Gastroesophageal sphincter (tissue), 4 donors: ENCODE measurements around the gene USP6. TPM values are rescaled to one million over a fixed set of nuclear protein-coding genes. Genes with fewer than 3 reads are reported as not detected.
"Not testable (repeated sequence)": the region's sequence is repeated elsewhere in the genome, so short reads cannot be mapped to it uniquely, and the experiment has no call there.

Source experiments
- ATAC-seq: fragments of 150-250 bp; one replicate; pipeline ENCODE4 v1.9.1; 2016; ENCODE audit warnings: mild to moderate bottlenecking, moderate library complexity
- H3K27ac ChIP-seq, 4 donors: fragments of 200-600 bp; sonication (generic) in 3 of 4; 1 replicate in 3 of 4; 2 replicates in 1 of 4; pipeline ENCODE4 v1.5.1; 2016 to 2019
- H3K27me3 ChIP-seq: fragments of 200-600 bp; sonication (generic); one replicate; pipeline ENCODE4 v1.5.1; 2019
- H3K36me3 ChIP-seq, 2 donors: fragments of 200-600 bp; sonication (generic); one replicate each; pipeline ENCODE4 v1.5.1; 2019; ENCODE audit warnings: control low read depth in 1 of 2
- H3K4me1 ChIP-seq, 3 donors: fragments of 200-600 bp; sonication (generic); 1 replicate in 2 of 3; 2 replicates in 1 of 3; pipeline ENCODE4 v1.5.1; 2016 to 2019; ENCODE audit warnings: control low read depth in 2 of 3
- H3K4me3 ChIP-seq, 2 donors: fragments of 200-600 bp; sonication (generic); one replicate each; pipeline ENCODE4 v1.5.1; 2019; ENCODE audit warnings: mild to moderate bottlenecking in 1 of 2, moderate library complexity in 1 of 2
- H3K9me3 ChIP-seq, 3 donors: fragments of 200-600 bp; sonication (generic); one replicate each; pipeline ENCODE4 v1.5.1; 2017 to 2019; ENCODE audit warnings: control low read depth in 2 of 3
- EP300 ChIP-seq: sonication (generic); formaldehyde crosslinking; IDR thresholded peaks from one replicate; pipeline ENCODE4 v1.6.1; 2017; ENCODE audit warnings: antibody characterized with exemption, mild to moderate bottlenecking
- POLR2A ChIP-seq, 2 donors: fragments of 450-650 bp; IDR thresholded peaks; one replicate each; pipeline ENCODE4 v1.6.1; 2017; ENCODE audit warnings: antibody characterized with exemption in 2 of 2, mild to moderate bottlenecking in 2 of 2, moderate library complexity in 1 of 2
- POLR2AphosphoS5 ChIP-seq: sonication (generic); formaldehyde crosslinking; IDR thresholded peaks from one replicate; pipeline ENCODE4 v1.6.1; 2017; ENCODE audit warnings: antibody characterized with exemption
- WGBS, 2 donors: methylation state at CpG; one replicate each; pipeline ENCODE4 v1.1.5; 2018; ENCODE audit warnings: low coverage in 1 of 2; 5-methylcytosine and 5-hydroxymethylcytosine counted together
- total RNA-seq, 4 donors: library from RNA; depleted of rRNA; stranded (reverse); fragments of >200 nt; gene quantifications; one replicate each; pipeline ENCODE4 v1.1.0, GENCODE V29; 2016
- TF ChIP-seq, protein P1 (sequence below), 4 experiments: fragments of 200-600 bp in 2 of 4; fragments of 450-650 bp in 2 of 4; sonication (generic) in 1 of 4; IDR thresholded peaks; one replicate each; pipeline ENCODE4 v1.5.1; 2017 to 2019; ENCODE audit warnings: antibody characterized with exemption in 4 of 4, mild to moderate bottlenecking in 2 of 4, moderate library complexity in 2 of 4

Gene USP6
- total RNA-seq, 4 donors from 2014 or later, result 0.07 to 6.1 (median 0.20) TPM

DNA sequence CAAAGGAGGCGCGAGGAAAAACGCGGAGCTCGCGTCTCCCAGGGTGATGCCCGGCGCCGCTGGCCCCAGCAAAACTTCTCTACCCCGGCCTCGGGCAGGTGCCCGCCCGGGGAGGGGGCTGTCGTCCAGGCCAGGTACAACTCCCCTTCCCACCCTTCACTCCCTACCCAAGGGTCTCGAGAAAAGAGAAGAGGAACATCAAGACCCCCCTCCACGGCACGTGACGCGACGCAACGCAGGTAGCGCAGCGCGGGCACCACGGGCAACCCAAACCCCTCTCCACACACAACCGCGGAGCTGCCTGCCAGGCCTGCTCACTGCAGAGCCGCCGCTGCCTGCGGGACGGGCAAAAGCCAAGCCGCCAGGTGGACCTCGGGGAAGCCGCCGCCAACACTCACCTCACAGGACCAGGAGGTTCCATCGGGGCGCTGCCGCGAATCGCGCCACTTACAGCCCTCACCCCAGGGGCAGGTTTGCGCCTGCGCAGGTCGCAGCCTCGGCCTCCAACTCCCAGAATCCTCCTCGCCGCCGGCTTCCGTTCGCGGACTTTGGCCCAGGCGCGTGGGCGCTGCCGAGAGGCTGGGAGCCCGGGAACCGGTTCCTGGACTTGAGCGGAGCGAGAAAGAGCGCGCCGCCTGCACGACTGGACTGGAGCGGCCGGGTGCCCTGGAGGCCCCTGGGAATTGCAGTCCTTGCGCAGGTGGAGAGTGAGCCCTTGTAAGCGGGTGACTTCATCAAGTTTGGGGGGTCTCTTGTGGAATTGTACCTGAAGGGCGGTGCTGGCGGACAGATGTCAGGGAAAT is 4.2 kb upstream of the USP6 start, which contains the start of gene ZNF232:
Gene ZNF232, minus strand, starts transcription at position 477 of the 803 bp plus-strand sequence. Its CDS starts 56 bp downstream, at position 421.
- peaks cover 0 to 41% of the 10 kb centered on the region in 2 donors for H3K36me3 ChIP-seq
- peak; percentile 97 for ATAC-seq
- peak within 1 kb of the TSS; percentile 52 to 77 for H3K4me3 ChIP-seq
- H3K9me3 ChIP-seq, result peaks cover 0 to 9% (median 0%) of the 10 kb centered on the region in 3 donors
- TF ChIP-seq POLR2A (IDR thresholded peaks at IDR 0.05) (peak; percentile 49 to 59), EP300 (no peak), POLR2AphosphoS5 (peak; percentile 62)
- TF ChIP-seq, protein P1, sequence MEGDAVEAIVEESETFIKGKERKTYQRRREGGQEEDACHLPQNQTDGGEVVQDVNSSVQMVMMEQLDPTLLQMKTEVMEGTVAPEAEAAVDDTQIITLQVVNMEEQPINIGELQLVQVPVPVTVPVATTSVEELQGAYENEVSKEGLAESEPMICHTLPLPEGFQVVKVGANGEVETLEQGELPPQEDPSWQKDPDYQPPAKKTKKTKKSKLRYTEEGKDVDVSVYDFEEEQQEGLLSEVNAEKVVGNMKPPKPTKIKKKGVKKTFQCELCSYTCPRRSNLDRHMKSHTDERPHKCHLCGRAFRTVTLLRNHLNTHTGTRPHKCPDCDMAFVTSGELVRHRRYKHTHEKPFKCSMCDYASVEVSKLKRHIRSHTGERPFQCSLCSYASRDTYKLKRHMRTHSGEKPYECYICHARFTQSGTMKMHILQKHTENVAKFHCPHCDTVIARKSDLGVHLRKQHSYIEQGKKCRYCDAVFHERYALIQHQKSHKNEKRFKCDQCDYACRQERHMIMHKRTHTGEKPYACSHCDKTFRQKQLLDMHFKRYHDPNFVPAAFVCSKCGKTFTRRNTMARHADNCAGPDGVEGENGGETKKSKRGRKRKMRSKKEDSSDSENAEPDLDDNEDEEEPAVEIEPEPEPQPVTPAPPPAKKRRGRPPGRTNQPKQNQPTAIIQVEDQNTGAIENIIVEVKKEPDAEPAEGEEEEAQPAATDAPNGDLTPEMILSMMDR (IDR thresholded peaks at IDR 0.05), result peak in 1 of 4 experiments; percentile 39
- H3K4me1 ChIP-seq, result peaks cover 0 to 28% (median 6%) of the 10 kb centered on the region in 3 donors
- H3K27ac ChIP-seq, result peak within 1 kb of the TSS; percentile 24 to 89 (median 82)
- 0% methylated on average over 7 of the region's 69 CpGs; no CpG with 5 or more reads in 1 of the 2 donors for WGBS, 2 donors
- peaks cover 24% of the 10 kb centered on the region for H3K27me3 ChIP-seq

DNA sequence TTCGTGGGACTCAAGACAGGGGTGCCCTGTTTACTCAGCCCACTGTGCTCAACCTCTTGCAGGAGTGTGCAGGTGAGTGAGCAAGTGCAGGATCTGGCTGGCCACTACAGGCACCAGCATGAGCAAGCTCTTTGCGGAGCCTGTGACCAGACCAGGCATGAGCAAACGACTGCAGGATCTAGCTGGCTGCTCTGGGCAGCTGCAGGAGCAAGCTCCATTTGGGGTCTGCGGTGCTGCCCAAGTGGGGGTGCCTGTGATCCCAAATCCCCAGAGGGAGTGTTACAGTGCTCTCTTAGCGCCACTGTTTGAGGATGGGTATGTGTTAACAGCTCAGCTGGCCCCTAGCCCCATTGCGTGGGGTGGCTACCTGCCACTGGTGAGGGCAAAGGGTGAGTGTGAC is 2.4 kb downstream of the USP6 start:
- Histone ChIP-seq H3K27me3 (peaks cover 56% of the 10 kb centered on the region), H3K9me3 (peaks cover 0 to 18% (median 0%) of the 10 kb centered on the region in 3 donors), H3K36me3 (peaks cover 0 to 10% of the 10 kb centered on the region in 2 donors), H3K4me1 (peaks cover 0 to 20% (median 5%) of the 10 kb centered on the region in 3 donors), H3K27ac (no peak overlapping the region), H3K4me3 (no peak overlapping the region)
- no peak for TF ChIP-seq POLR2A (IDR thresholded peaks at IDR 0.05)
- TF ChIP-seq EP300, result no peak
- TF ChIP-seq POLR2AphosphoS5, result no peak
- 76% methylated on average over 2 of the region's 6 CpGs; no CpG with 5 or more reads in 1 of the 2 donors for WGBS, 2 donors
- no peak for ATAC-seq

DNA sequence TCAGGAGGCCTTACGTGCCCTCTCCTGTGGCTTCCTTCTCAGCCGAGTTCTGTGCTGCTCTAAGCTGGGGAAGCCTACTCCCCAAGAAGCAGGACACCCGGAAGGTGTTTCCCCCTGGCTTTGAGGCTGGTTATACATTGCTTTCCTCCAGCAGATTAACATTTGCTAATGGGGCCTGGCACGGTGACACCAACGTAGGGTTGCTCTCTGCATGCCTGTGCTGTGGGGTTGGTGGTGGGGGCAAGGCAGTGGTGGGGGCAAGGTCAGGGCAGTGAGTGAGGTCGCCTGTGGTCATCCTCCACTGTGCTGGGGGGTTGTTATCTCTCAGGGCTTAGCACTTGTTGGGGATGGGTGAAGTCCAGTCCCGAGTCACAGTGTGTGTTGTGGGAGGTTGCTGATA is 4.2 kb downstream of the USP6 start:
- no peak for TF ChIP-seq POLR2AphosphoS5
- TF ChIP-seq POLR2A (IDR thresholded peaks at IDR 0.05), result no peak
- TF ChIP-seq EP300, result no peak
- TF ChIP-seq, protein P1 (IDR thresholded peaks at IDR 0.05), result no peak
- Histone ChIP-seq H3K36me3 (no peaks in the 10 kb centered on the region), H3K4me1 (peaks cover 0 to 24% (median 5%) of the 10 kb centered on the region in 3 donors), H3K4me3 (no peak overlapping the region), H3K27me3 (peaks cover 54% of the 10 kb centered on the region), H3K27ac (no peak overlapping the region), H3K9me3 (peaks cover 0 to 18% (median 0%) of the 10 kb centered on the region in 3 donors)
- ATAC-seq, result no peak
- 60 to 87% methylated on average over 1 to 3 of the region's 7 CpGs for WGBS, 2 donors

DNA sequence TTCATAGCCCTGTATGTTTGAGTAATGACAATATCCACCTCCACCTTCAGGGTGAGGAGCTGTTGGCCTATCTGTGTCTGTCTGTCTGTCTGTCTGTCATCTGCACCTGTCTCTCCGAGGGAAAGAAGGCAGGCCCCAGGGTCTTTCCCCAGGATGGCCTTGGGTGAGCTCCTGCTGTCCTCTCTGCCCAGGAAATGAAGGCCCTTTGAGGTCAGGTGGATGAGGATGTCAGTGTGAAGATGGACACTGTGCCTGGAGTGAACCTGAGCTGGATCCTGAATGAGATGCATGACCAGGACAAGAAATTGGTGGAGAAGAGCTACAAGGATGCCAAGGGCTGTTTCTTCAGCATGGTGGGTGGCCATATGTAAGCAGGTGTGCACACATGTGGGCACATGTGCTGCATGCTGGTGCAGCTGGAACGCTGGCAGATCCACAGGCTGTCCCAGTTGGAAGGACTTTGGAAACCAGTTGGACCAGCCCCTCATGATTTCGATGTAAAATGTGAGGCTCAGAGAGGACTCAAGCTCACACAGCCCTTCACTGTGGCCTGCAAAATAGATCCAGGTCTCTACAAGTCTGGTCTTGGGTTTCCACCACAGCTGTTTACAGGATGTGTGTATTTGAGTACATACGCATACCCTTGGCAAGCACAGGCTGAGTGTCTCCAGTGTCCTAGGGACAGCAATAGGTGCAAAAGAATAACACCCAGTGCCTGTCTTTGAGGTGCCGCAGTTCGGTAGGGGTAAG is 4.8 kb downstream of the USP6 start:
- ATAC-seq, H3K4me3 ChIP-seq, H3K27ac ChIP-seq, H3K36me3 ChIP-seq: not testable (repeated sequence)
- Histone ChIP-seq H3K4me1 (peaks cover 0 to 23% (median 5%) of the 10 kb centered on the region in 3 donors), H3K27me3 (peaks cover 48% of the 10 kb centered on the region), H3K9me3 (peaks cover 0 to 17% (median 0%) of the 10 kb centered on the region in 3 donors)
- 90% methylated on average over 2 of the region's 6 CpGs; no CpG with 5 or more reads in 1 of the 2 donors for WGBS, 2 donors

DNA sequence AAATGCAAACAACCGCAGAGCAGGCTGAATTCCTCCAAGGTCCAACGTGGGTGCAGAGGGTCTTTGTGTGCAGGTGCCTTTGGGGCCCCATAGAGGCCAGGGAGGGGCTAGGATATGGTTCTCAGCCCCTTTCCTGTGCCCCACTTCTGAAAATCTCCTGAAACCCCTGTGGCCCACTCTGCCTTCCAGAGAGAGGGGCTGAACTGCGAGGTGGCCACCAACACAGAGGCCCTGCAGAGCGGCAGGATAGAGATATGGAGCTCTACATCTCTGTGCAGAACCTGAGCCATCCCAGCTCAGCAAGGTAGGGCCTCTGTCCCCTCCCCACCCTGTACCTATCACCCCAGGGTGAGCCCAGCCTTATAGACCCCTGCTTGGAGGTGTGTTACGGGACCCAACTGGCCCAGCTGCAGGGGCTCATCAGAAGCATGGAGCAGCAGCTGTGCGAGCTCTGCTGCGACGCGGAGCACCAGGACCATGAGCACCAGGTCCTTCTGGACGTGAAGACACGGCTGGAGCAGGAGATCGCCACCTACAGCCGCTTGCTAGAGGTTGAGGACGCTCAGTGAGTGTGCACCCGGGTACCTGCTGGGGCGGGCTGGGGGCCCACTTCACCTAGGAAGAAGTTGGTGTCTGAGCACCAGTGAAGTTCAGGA is 5.5 kb downstream of the USP6 start:
- ATAC-seq, result no peak
- Histone ChIP-seq H3K27me3 (peaks cover 41% of the 10 kb centered on the region), H3K4me1 (peaks cover 0 to 16% (median 5%) of the 10 kb centered on the region in 3 donors), H3K27ac (no peak overlapping the region), H3K36me3 (no peaks in the 10 kb centered on the region), H3K4me3 (no peak overlapping the region), H3K9me3 (peaks cover 0 to 10% (median 0%) of the 10 kb centered on the region in 3 donors)
- WGBS, 2 donors, result 90% methylated on average over 2 of the region's 16 CpGs; no CpG with 5 or more reads in 1 of the 2 donors
- TF ChIP-seq EP300 (no peak), POLR2A (IDR thresholded peaks at IDR 0.05) (no peak), POLR2AphosphoS5 (no peak)
- TF ChIP-seq, protein P1 (IDR thresholded peaks at IDR 0.05), result no peak

DNA sequence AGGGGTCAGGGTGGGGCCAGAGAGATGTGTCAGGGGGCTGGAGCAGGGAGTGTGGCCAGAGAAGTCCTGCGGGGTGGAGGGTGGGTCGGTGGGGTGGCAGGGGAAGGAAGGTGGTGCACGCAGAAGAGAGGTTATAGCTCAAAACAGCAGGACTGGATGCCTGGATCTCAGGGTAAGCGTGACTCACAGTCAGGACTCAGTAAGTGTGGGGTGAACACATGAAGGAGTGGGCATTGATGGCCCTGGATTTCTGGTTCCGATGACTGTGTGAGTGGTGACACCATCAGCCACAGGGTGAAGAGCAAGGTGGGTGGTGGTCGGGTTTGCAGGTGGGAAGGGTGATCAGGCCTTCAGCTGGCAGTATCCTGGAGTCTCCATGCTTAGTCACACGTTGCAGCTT is 6.2 kb downstream of the USP6 start:
- Histone ChIP-seq H3K4me3 (peak overlapping the region; percentile 60 to 62), H3K4me1 (peaks cover 0 to 16% (median 5%) of the 10 kb centered on the region in 3 donors), H3K27ac (peak overlapping the region in 1 of 4 donors; percentile 61), H3K27me3 (peaks cover 37% of the 10 kb centered on the region)
- ATAC-seq, H3K9me3 ChIP-seq, H3K36me3 ChIP-seq: not testable (repeated sequence)
- WGBS, 2 donors, result 37 to 67% methylated on average over 2 to 5 of the region's 7 CpGs
